ENCODE measurements around the gene RNF181. TPM values are rescaled to one million over a fixed set of nuclear protein-coding genes. Genes with fewer than 3 reads are reported as not detected.

Gene RNF181
- polyA plus RNA-seq, 1 of the 3 experiments (the other 2 are of a cell fraction): 312 TPM

- TF ChIP-seq REST (IDR thresholded peaks at IDR 0.05; ENCODE audit: low read depth, low read length) (no peak), RFX5 (IDR thresholded peaks at IDR 0.05; ENCODE audit: low read length) (no peak), PBX3 (IDR thresholded peaks at IDR 0.05) (no peak), TEAD4 (IDR thresholded peaks at IDR 0.05; ENCODE audit: borderline replicate concordance, insufficient read depth) (peak; percentile 50; the same call in 1 of the 2 replicates), EP300 (IDR thresholded peaks at IDR 0.05; ENCODE audit: borderline replicate concordance in 1 of 2, low read depth in 1 of 2, low read length in 1 of 2) (0 out of 4 replicates have a peak, but pooled peaks of 1 of the 2 experiments have one; percentile 14), POLR2AphosphoS5 (IDR thresholded peaks at IDR 0.05; ENCODE audit: low read depth, low read length) (peak; percentile 99), NFIC (IDR thresholded peaks at IDR 0.05; ENCODE audit: borderline replicate concordance) (no peak; the same call in 1 of the 2 replicates), RAD21 (IDR thresholded peaks at IDR 0.05; ENCODE audit: low read length) (no peak), ELF1 (IDR thresholded peaks at IDR 0.05) (peak; percentile 68), YY1 (IDR thresholded peaks at IDR 0.05; ENCODE audit: low read depth) (peak; percentile 75; the same call in 1 of the 2 replicates), SIN3A (IDR thresholded peaks at IDR 0.05; ENCODE audit: borderline replicate concordance, low read depth, low read length) (peak; percentile 91; the same call in 1 of the 2 replicates), FOSL2 (IDR thresholded peaks at IDR 0.05; ENCODE audit: borderline replicate concordance, low read depth) (no peak; the same call in 1 of the 2 replicates), TCF12 (IDR thresholded peaks at IDR 0.05) (peak; percentile 40; the same call in 1 of the 2 replicates), GABPA (IDR thresholded peaks at IDR 0.05; ENCODE audit: low read depth) (peak; percentile 52; the same call in 1 of the 2 replicates)
Measured at GRCh38 chr2:85561280-85562212, 34.0 kb upstream of the RNF181 start, which contains the start of gene GGCX (continued).

- Histone ChIP-seq H3K9ac (no peak overlapping the region), H3K4me1 (ENCODE audit: control insufficient read depth in 1 of 2, insufficient read depth in 2 of 2, low read depth in 1 of 2, low read length in 1 of 2) (no peaks in the 10 kb centered on the region; a peak in 2 of 4 replicates), H3K9me3 (no peaks in the 10 kb centered on the region), H3K27me3 (ENCODE audit: insufficient read depth) (no peaks in the 10 kb centered on the region), H3F3A (replicated peaks; ENCODE audit: insufficient read depth) (peaks cover 4% of the 10 kb centered on the region), H2AFZ (ENCODE audit: low read depth) (0 out of 2 replicates have a peak overlapping the region, but pooled peaks have one; percentile 13), H3K9me2 (no peaks in the 10 kb centered on the region), H4K20me1 (ENCODE audit: insufficient read depth) (no peaks in the 10 kb centered on the region), H3K4me2 (no peak overlapping the region), H3K79me2 (ENCODE audit: insufficient read depth) (peaks cover 19% of the 10 kb centered on the region), H3K27ac (ENCODE audit: low read depth in 2 of 2, low read length in 1 of 2) (no peak overlapping the region), H3K36me3 (replicated peaks in 1 of 2; ENCODE audit: control insufficient read depth in 1 of 2, insufficient read depth in 2 of 2, low read length in 1 of 2) (no peaks in the 10 kb centered on the region), H3K4me3 (ENCODE audit: low read depth in 2 of 2, low read length in 1 of 2) (no peak overlapping the region)
- no peak for DNase-seq
- ChIA-PET CTCF (no interaction called here), POLR2A (no interaction called here)
- WGBS (ENCODE audit: low lambda C conversion rate): 80% methylated on average over 5 of the region's 5 CpGs
- no peak for TF ChIP-seq RXRA (IDR thresholded peaks at IDR 0.05; ENCODE audit: borderline replicate concordance, low read depth)
- TF ChIP-seq ZBTB33 (IDR thresholded peaks at IDR 0.05; ENCODE audit: borderline replicate concordance, low read depth): no peak
- no peak for TF ChIP-seq RCOR1 (IDR thresholded peaks at IDR 0.05; ENCODE audit: low read length)
- no peak for TF ChIP-seq IRF3 (IDR thresholded peaks at IDR 0.05; ENCODE audit: low read depth, low read length)
- no peak for TF ChIP-seq ELF1 (IDR thresholded peaks at IDR 0.05)
- no peak for TF ChIP-seq PBX3 (IDR thresholded peaks at IDR 0.05)
- TF ChIP-seq YY1 (IDR thresholded peaks at IDR 0.05; ENCODE audit: low read depth): no peak
- no peak for TF ChIP-seq CHD2 (IDR thresholded peaks at IDR 0.05; ENCODE audit: low read length, partially characterized antibody)
- no peak for TF ChIP-seq MXI1 (IDR thresholded peaks at IDR 0.05; ENCODE audit: low read depth, low read length)
- TF ChIP-seq TEAD4 (IDR thresholded peaks at IDR 0.05; ENCODE audit: borderline replicate concordance, insufficient read depth): no peak
Measured at GRCh38 chr2:85564144-85564563, 31.4 kb upstream of the RNF181 start.
